ENCODE data around the gene FAF1. TPM values are rescaled to one million over a fixed set of nuclear protein-coding genes. Genes with fewer than 3 reads are reported as not detected.
"Not testable (repeated sequence)": the region's sequence is repeated elsewhere in the genome, so short reads cannot be mapped to it uniquely, and the experiment has no call there.

FAF1 gene
- total RNA-seq, 1 experiment from 2014 or later, result 112 TPM

DNA sequence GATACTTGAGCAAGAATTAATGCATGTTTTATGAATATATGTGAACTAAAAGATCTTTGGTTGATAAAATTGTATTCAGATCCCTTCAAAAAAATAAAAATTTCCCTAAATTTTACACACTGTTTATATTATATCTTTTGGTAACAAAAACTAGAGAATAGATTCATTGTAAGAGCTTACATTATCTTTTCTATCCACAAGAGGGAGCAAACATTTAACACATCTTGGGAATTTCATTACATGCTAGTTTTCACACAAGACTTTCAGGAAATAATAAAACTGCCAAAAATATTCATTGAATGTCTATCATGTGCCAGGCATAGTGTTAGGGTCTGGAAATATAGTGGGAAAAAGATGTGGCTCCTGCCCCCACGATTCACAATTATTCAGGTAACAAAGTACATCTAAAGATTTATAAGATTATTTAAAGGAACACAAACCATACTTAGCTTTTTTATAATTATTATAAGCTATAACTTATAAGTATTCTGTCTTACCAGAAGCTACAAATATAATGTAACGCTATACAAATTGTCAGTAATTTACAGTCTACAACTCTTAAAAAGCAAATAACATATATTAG is 30.6 kb downstream of the FAF1 start:
- no peak overlapping the region for H2AFZ ChIP-seq (ENCODE audit: low read length)
- H3K9ac ChIP-seq (ENCODE audit: low read length), result no peak overlapping the region
- H3K9me2 ChIP-seq (replicated peaks; ENCODE audit: insufficient read depth, low read length), result no peaks in the 10 kb centered on the region
- DNase-seq, result peak; percentile 71
- H3K79me2 ChIP-seq (ENCODE audit: low read length), result peaks cover 94% of the 10 kb centered on the region
- peak overlapping the region; percentile 90 for H3K27ac ChIP-seq (ENCODE audit: low read length)
- H3K9me3 ChIP-seq (ENCODE audit: low read length), result no peaks in the 10 kb centered on the region
- no peak overlapping the region for H3K4me3 ChIP-seq (ENCODE audit: low read length)
- H4K20me1 ChIP-seq (ENCODE audit: insufficient read depth, low read depth, low read length), result no peaks in the 10 kb centered on the region
- H3K4me2 ChIP-seq (ENCODE audit: low read depth, low read length, poor library complexity, severe bottlenecking), result peak overlapping the region; percentile 35
- H3K36me3 ChIP-seq (ENCODE audit: insufficient read depth, low read length), result no peaks in the 10 kb centered on the region; the same call in 1 of the 2 replicates
- H3K4me1 ChIP-seq (ENCODE audit: low read length), result peaks cover 42% of the 10 kb centered on the region
- H3K27me3 ChIP-seq (ENCODE audit: low read length), result no peaks in the 10 kb centered on the region

DNA sequence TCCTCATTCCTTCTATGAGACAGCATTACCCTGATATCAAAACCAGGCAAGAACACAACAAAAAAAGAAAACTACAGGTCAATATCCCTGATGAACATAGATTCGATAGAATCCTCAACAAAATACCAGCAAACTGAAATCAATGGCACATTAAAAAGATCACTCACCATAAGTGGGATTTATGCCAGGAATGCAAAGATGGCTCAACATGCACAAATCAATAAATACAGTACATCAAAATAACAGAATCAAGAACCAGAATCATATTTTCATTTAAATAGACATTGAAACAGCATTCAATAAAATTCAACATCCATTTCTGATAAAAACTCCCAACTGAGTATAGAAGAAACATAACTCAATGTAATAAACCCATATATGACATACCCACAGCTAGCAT is 36.5 kb downstream of the FAF1 start:
- Histone ChIP-seq H3K4me2 (ENCODE audit: low read depth, low read length, poor library complexity, severe bottlenecking) (no peak overlapping the region), H3K79me2 (ENCODE audit: low read length) (peaks cover 98% of the 10 kb centered on the region), H3K27ac (ENCODE audit: low read length) (no peak overlapping the region), H3K27me3 (ENCODE audit: low read length) (no peaks in the 10 kb centered on the region), H4K20me1 (ENCODE audit: insufficient read depth, low read depth, low read length) (no peaks in the 10 kb centered on the region), H3K9me3 (ENCODE audit: low read length) (peaks cover 14% of the 10 kb centered on the region), H3K4me1 (ENCODE audit: low read length) (no peaks in the 10 kb centered on the region), H3K36me3 (ENCODE audit: insufficient read depth, low read length) (no peaks in the 10 kb centered on the region; the same call in none of the 2 replicates), H3K4me3 (ENCODE audit: low read length) (no peak overlapping the region), H3K9me2 (replicated peaks; ENCODE audit: insufficient read depth, low read length) (no peaks in the 10 kb centered on the region), H3K9ac (ENCODE audit: low read length) (no peak overlapping the region), H2AFZ (ENCODE audit: low read length) (no peak overlapping the region)
- DNase-seq, result no peak

DNA sequence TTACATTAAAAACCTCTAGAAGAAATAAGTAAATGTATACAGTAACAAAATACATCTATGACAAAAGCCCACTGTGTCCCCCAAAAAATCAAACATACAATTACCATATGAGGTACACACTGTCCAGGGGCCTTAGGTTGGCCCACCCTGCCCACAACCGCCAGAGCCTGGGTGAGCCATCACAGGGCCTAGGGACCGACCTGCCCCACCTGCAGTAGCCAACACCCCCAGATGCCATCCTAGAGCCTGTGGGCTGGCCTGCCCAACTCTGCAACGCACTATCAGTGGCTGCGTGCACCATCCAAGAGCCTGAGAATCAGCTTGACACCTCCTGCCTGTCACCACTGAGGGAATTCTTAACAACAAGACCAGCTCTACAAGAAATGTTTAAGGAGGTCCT is 39.0 kb downstream of the FAF1 start:
- no peak overlapping the region for H3K4me3 ChIP-seq (ENCODE audit: low read length)
- H3K27ac ChIP-seq (ENCODE audit: low read length), result no peak overlapping the region
- no peak overlapping the region for H3K9ac ChIP-seq (ENCODE audit: low read length)
- H4K20me1 ChIP-seq (ENCODE audit: insufficient read depth, low read depth, low read length), result no peaks in the 10 kb centered on the region
- DNase-seq, result no peak
- peaks cover 19% of the 10 kb centered on the region for H3K4me1 ChIP-seq (ENCODE audit: low read length)
- H3K79me2 ChIP-seq (ENCODE audit: low read length), result peaks cover 92% of the 10 kb centered on the region
- H2AFZ ChIP-seq (ENCODE audit: low read length), result no peak overlapping the region
- no peaks in the 10 kb centered on the region for H3K27me3 ChIP-seq (ENCODE audit: low read length)
- no peaks in the 10 kb centered on the region for H3K9me2 ChIP-seq (replicated peaks; ENCODE audit: insufficient read depth, low read length)
- no peaks in the 10 kb centered on the region; the same call in 1 of the 2 replicates for H3K36me3 ChIP-seq (ENCODE audit: insufficient read depth, low read length)
- no peak overlapping the region for H3K4me2 ChIP-seq (ENCODE audit: low read depth, low read length, poor library complexity, severe bottlenecking)
- H3K9me3 ChIP-seq (ENCODE audit: low read length), result peaks cover 14% of the 10 kb centered on the region

DNA sequence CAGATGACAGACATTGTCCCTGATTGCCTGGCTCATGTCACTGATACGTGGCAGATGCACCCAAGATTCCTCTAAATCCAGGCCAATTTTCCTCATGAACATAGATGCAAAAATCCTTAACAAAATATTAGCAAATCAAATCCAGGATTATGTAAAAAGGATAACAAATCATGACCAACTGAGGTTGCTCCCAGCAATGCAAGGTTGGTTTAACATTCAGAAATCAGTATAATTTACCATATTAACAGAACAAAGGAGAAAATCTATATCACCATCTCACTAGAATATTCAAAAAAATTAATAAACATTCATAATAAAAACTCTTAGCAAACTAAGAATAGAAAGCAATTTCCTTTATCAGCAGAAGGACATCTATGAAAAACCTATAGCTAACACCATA is 39.7 kb downstream of the FAF1 start:
- H3K36me3 ChIP-seq (ENCODE audit: insufficient read depth, low read length), result no peaks in the 10 kb centered on the region; the same call in 1 of the 2 replicates
- H3K9ac ChIP-seq (ENCODE audit: low read length), result no peak overlapping the region
- H3K79me2 ChIP-seq (ENCODE audit: low read length), result peaks cover 92% of the 10 kb centered on the region
- no peaks in the 10 kb centered on the region for H3K27me3 ChIP-seq (ENCODE audit: low read length)
- no peak overlapping the region for H3K27ac ChIP-seq (ENCODE audit: low read length)
- H4K20me1 ChIP-seq (ENCODE audit: insufficient read depth, low read depth, low read length), result no peaks in the 10 kb centered on the region
- H3K4me3 ChIP-seq (ENCODE audit: low read length), result no peak overlapping the region
- no peak overlapping the region for H3K4me2 ChIP-seq (ENCODE audit: low read depth, low read length, poor library complexity, severe bottlenecking)
- DNase-seq, result no peak
- H2AFZ ChIP-seq (ENCODE audit: low read length), result no peak overlapping the region
- peaks cover 21% of the 10 kb centered on the region for H3K4me1 ChIP-seq (ENCODE audit: low read length)
- no peaks in the 10 kb centered on the region for H3K9me2 ChIP-seq (replicated peaks; ENCODE audit: insufficient read depth, low read length)
- H3K9me3 ChIP-seq (ENCODE audit: low read length), result peaks cover 14% of the 10 kb centered on the region

DNA sequence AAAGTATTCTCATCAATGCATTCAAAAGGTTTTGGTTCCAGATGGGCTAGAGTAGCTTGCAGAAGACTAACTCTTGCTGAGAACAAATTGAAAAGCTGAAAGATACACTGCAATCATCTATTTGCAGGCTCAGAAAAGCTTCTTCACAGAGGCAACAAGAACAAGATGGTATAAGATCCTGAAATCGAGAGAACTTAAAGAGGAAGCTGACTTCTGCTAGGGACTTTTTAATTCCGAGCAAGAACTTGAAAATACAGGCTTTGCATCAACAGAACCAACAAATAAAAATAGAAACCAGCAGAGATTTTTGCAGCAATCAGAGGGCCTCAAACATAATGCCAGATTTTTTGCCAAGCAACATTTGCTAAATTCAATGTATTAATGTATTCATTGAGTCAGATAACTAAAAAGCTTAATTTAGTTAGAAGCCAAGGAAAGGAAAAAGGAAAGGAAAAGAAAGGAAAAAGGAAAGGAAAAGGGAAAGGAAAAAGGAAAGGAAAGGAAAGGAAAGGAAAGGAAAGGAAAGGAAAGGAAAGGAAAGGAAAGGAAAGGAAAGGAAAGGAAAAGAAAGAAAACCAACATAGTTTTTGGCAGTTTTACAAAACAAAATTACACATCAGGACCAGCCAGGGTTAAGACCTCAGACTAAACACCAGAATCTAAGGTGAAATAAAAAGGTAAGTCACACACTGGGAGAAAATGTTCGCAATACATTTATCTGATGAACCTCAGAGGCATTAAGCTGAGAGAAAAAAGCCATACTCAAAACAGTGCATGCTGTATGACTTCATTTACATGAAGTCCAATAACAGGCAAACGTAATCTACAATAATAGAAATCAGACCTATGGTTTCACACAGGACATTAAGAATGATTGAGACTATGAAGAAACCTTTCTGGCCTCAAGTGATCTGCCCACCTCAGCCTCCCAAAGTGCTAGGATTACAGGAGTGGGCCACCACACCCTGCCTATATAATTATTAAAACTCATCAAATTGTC is 42.6 kb downstream of the FAF1 start:
- peak overlapping the region; percentile 39 for H3K9ac ChIP-seq (ENCODE audit: low read length)
- peak; percentile 71 for DNase-seq
- H3K4me2 ChIP-seq (ENCODE audit: low read depth, low read length, poor library complexity, severe bottlenecking), result peak overlapping the region; percentile 63
- H3K36me3 ChIP-seq (ENCODE audit: insufficient read depth, low read length), result no peaks in the 10 kb centered on the region; the same call in 1 of the 2 replicates
- peaks cover 9% of the 10 kb centered on the region for H3K9me3 ChIP-seq (ENCODE audit: low read length)
- no peaks in the 10 kb centered on the region for H3K27me3 ChIP-seq (ENCODE audit: low read length)
- no peaks in the 10 kb centered on the region for H3K9me2 ChIP-seq (replicated peaks; ENCODE audit: insufficient read depth, low read length)
- H3K79me2 ChIP-seq (ENCODE audit: low read length), result peaks cover 92% of the 10 kb centered on the region
- H2AFZ ChIP-seq (ENCODE audit: low read length), result no peak overlapping the region
- peak overlapping the region; percentile 78 for H3K27ac ChIP-seq (ENCODE audit: low read length)
- H3K4me1 ChIP-seq (ENCODE audit: low read length), result peaks cover 21% of the 10 kb centered on the region
- no peaks in the 10 kb centered on the region for H4K20me1 ChIP-seq (ENCODE audit: insufficient read depth, low read depth, low read length)
- peak overlapping the region; percentile 33; the same call in 1 of the 2 replicates for H3K4me3 ChIP-seq (ENCODE audit: low read length)

DNA sequence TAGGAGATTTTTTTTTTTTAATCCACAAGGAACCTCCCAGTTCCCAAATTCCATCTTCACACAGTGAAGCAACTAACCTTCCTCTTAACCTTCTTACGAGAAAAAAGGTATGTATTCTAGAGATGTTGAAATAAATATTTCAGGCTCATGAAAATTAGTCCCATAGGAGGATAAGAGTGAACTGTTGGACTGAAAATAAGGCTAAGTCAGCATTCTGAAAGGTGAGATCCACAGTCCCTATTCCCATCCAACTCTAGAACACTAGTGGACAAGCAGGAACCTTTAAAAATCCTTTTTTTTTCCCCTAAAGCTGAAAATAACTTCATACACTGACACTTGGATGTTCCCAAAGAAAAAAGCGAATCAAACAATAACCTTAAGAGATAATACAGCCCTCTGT is 44.4 kb downstream of the FAF1 start:
- DNase-seq, result no peak
- Histone ChIP-seq H3K36me3 (ENCODE audit: insufficient read depth, low read length) (peaks cover 7% of the 10 kb centered on the region; the same call in 1 of the 2 replicates), H3K4me1 (ENCODE audit: low read length) (peaks cover 21% of the 10 kb centered on the region), H3K9me3 (ENCODE audit: low read length) (peaks cover 3% of the 10 kb centered on the region; the same call in 1 of the 2 replicates), H3K4me2 (ENCODE audit: low read depth, low read length, poor library complexity, severe bottlenecking) (no peak overlapping the region), H2AFZ (ENCODE audit: low read length) (no peak overlapping the region), H3K9ac (ENCODE audit: low read length) (no peak overlapping the region), H3K4me3 (ENCODE audit: low read length) (no peak overlapping the region), H3K27ac (ENCODE audit: low read length) (no peak overlapping the region), H4K20me1 (ENCODE audit: insufficient read depth, low read depth, low read length) (no peaks in the 10 kb centered on the region), H3K79me2 (ENCODE audit: low read length) (peaks cover 86% of the 10 kb centered on the region), H3K27me3 (ENCODE audit: low read length) (no peaks in the 10 kb centered on the region), H3K9me2 (replicated peaks; ENCODE audit: insufficient read depth, low read length) (no peaks in the 10 kb centered on the region)

DNA sequence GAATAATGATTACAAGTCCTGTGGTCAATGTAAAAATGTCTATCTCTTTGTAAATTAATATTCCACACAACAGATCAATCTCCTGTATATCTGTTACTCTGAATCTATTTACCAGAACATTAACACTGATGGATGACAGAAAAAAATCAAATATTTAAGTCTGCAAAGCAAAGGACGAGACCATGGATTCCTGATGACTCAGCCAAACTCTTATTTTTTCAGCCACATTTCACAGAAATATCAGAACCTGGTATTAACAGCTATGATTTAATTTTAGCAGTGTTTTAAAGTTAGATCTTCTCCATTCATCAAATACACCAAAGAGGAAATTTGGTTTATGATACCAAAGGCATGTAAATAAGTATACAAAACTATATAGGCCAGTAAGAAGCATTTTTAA is 46.1 kb downstream of the FAF1 start:
- Histone ChIP-seq H3K79me2 (ENCODE audit: low read length) (peaks cover 70% of the 10 kb centered on the region), H3K36me3 (ENCODE audit: insufficient read depth, low read length) (peaks cover 7% of the 10 kb centered on the region; the same call in 1 of the 2 replicates), H3K27ac (ENCODE audit: low read length) (no peak overlapping the region), H2AFZ (ENCODE audit: low read length) (no peak overlapping the region), H4K20me1 (ENCODE audit: insufficient read depth, low read depth, low read length) (no peaks in the 10 kb centered on the region), H3K9ac (ENCODE audit: low read length) (no peak overlapping the region), H3K9me2 (replicated peaks; ENCODE audit: insufficient read depth, low read length) (no peaks in the 10 kb centered on the region), H3K4me3 (ENCODE audit: low read length) (no peak overlapping the region), H3K9me3 (ENCODE audit: low read length) (no peaks in the 10 kb centered on the region), H3K27me3 (ENCODE audit: low read length) (no peaks in the 10 kb centered on the region), H3K4me2 (ENCODE audit: low read depth, low read length, poor library complexity, severe bottlenecking) (no peak overlapping the region), H3K4me1 (ENCODE audit: low read length) (peaks cover 21% of the 10 kb centered on the region)
- no peak for DNase-seq

DNA sequence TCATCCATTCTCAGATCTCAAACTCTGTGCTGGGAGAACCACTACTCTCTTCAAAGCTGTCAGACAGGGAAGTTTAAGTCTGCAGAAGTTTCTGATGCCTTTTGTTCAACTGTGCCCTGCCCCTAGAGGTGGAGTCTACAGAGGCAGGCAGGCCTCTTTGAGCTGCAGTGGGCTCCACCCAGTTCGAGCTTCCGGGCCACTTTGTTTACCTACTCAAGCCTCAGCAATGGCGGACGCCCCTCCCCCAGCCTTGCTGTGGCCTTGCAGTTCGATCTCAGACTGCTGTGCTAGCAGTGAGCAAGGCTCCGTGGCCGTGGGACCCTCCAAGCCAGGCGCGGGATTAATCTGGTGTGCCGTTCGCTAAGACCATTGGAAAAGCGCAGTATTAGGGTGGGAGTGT is 49.7 kb downstream of the FAF1 start:
- H3K4me1 ChIP-seq (ENCODE audit: low read length); H3K27ac ChIP-seq (ENCODE audit: low read length); H3K27me3 ChIP-seq (ENCODE audit: low read length); H3K9me3 ChIP-seq (ENCODE audit: low read length); H3K36me3 ChIP-seq (ENCODE audit: insufficient read depth, low read length); H3K4me3 ChIP-seq (ENCODE audit: low read length); H3K9me2 ChIP-seq (replicated peaks; ENCODE audit: insufficient read depth, low read length); DNase-seq; H4K20me1 ChIP-seq (ENCODE audit: insufficient read depth, low read depth, low read length); H3K4me2 ChIP-seq (ENCODE audit: low read depth, low read length, poor library complexity, severe bottlenecking); H2AFZ ChIP-seq (ENCODE audit: low read length); H3K9ac ChIP-seq (ENCODE audit: low read length): not testable (repeated sequence)
- peaks cover 42% of the 10 kb centered on the region for H3K79me2 ChIP-seq (ENCODE audit: low read length)

Data from Karpas-422 (cell line).